Uterus (tissue), 4 donors: ENCODE results near the gene FGF7. TPM values are rescaled to one million over a fixed set of nuclear protein-coding genes. Genes with fewer than 3 reads are reported as not detected.
A peak's percentile ranks its signal among the peaks of the same experiment; 100 is the strongest.
"Not testable (repeated sequence)": the region's sequence is repeated elsewhere in the genome, so short reads cannot be mapped to it uniquely, and the experiment has no call there.

Source experiments
- DNase-seq, 2 donors: peaks; one replicate each; pipeline ENCODE4 v3.0.0-alpha.2; 2019 to 2020
- H3K27ac ChIP-seq, 2 donors: fragments of 200-600 bp; sonication (generic); 1 replicate in 1 of 2; 2 replicates in 1 of 2; pipeline ENCODE4 v1.5.1; 2016 to 2018
- H3K27me3 ChIP-seq, 2 donors: fragments of 200-600 bp; sonication (generic); one replicate each; pipeline ENCODE4 v1.5.1; 2018 to 2019; ENCODE audit warnings: control low read depth in 1 of 2
- H3K36me3 ChIP-seq, 2 donors: fragments of 200-600 bp; sonication (generic); one replicate each; pipeline ENCODE4 v1.5.1; 2019; ENCODE audit warnings: control low read depth in 1 of 2
- H3K4me1 ChIP-seq, 2 donors: fragments of 200-600 bp; sonication (generic); one replicate each; pipeline ENCODE4 v1.5.1; 2018 to 2019; ENCODE audit warnings: control low read depth in 1 of 2
- H3K4me3 ChIP-seq, 2 donors: fragments of 200-600 bp; sonication (generic); 1 replicate in 1 of 2; 2 replicates in 1 of 2; pipeline ENCODE4 v1.5.1; 2018 to 2019; ENCODE audit warnings: mild to moderate bottlenecking in 1 of 2
- H3K9me3 ChIP-seq, 2 donors: fragments of 200-600 bp; sonication (generic); one replicate each; pipeline ENCODE4 v1.5.1; 2019; ENCODE audit warnings: control low read depth in 1 of 2
- CTCF ChIP-seq, 4 experiments: fragments of 200-600 bp in 2 of 4; fragments of 450-650 bp in 2 of 4; sonication (generic) in 2 of 4; IDR thresholded peaks; one replicate each; pipeline ENCODE4 v1.5.1; 2016 to 2019; ENCODE audit warnings: antibody characterized with exemption in 4 of 4, mild to moderate bottlenecking in 2 of 4, moderate library complexity in 1 of 4
- POLR2A ChIP-seq, 2 donors: fragments of 450-650 bp; IDR thresholded peaks; one replicate each; pipeline ENCODE4 v1.6.1; 2016; ENCODE audit warnings: antibody characterized with exemption in 2 of 2, mild to moderate bottlenecking in 1 of 2, moderate library complexity in 1 of 2
- intact Hi-C: fragments of 100-400 bp; cut with DNase I; formaldehyde crosslinking; loops from one replicate; pipeline ENCODE4 v1.15.1; 2023; ENCODE audit warnings: low total_unique reads
- total RNA-seq, 4 donors: library from RNA; depleted of rRNA in 3 of 4; stranded (reverse); fragments of >200 nt in 3 of 4; gene quantifications; one replicate each; pipeline versions ENCODE4 v1.1.0 to v1.2.4, GENCODE V29; 2014 to 2023
- donor health status: DM: yes; HTN: yes; CAD: no.

The FGF7 gene
- total RNA-seq, 4 donors from 2014 or later = 57.6 to 137 (median 102) TPM

GRCh38 chr15:49464522-49464921 is 41.5 kb downstream of the FGF7 start:
- TF ChIP-seq POLR2A (IDR thresholded peaks at IDR 0.05) (no peak), CTCF (IDR thresholded peaks at IDR 0.05) (no peak)
- H3K9me3 ChIP-seq = no peaks in the 10 kb centered on the region
- no peaks in the 10 kb centered on the region for H3K27me3 ChIP-seq
- H3K4me3 ChIP-seq = no peak overlapping the region
- no peaks in the 10 kb centered on the region for H3K36me3 ChIP-seq
- DNase-seq = no peak
- H3K27ac ChIP-seq = peak overlapping the region; percentile 76 to 85
- H3K4me1 ChIP-seq = peaks cover 3 to 8% of the 10 kb centered on the region in 2 donors
- intact Hi-C loops = no loop called here

- TF ChIP-seq CTCF (IDR thresholded peaks at IDR 0.05) = no peak
- no peak for TF ChIP-seq POLR2A (IDR thresholded peaks at IDR 0.05)
- Histone ChIP-seq H3K9me3 (no peaks in the 10 kb centered on the region), H3K27ac (peak overlapping the region; percentile 77 to 85), H3K36me3 (no peaks in the 10 kb centered on the region), H3K4me1 (peaks cover 3 to 10% of the 10 kb centered on the region in 2 donors), H3K4me3 (peak overlapping the region in 1 of 2 donors; percentile 21), H3K27me3 (no peaks in the 10 kb centered on the region)
- DNase-seq = no peak
- intact Hi-C loops = no loop called here
Measured at GRCh38 chr15:49466119-49466518, 43.1 kb downstream of the FGF7 start.

GRCh38 chr15:49467746-49468480 is 44.9 kb downstream of the FGF7 start:
- intact Hi-C loops = no loop called here
- no peak for TF ChIP-seq CTCF (IDR thresholded peaks at IDR 0.05)
- TF ChIP-seq POLR2A (IDR thresholded peaks at IDR 0.05) = no peak
- Histone ChIP-seq H3K27me3 (no peaks in the 10 kb centered on the region), H3K4me3 (no peak overlapping the region), H3K36me3 (no peaks in the 10 kb centered on the region), H3K27ac (peak overlapping the region; percentile 77 to 85), H3K9me3 (no peaks in the 10 kb centered on the region), H3K4me1 (peaks cover 1 to 10% of the 10 kb centered on the region in 2 donors)
- DNase-seq = no peak

GRCh38 chr15:49468481-49468839 is 45.4 kb downstream of the FGF7 start:
- intact Hi-C loops = no loop called here
- no peak overlapping the region for H3K4me3 ChIP-seq

GRCh38 chr15:49471248-49471647 is 48.2 kb downstream of the FGF7 start:
- H3K4me3 ChIP-seq, H3K4me1 ChIP-seq, H3K9me3 ChIP-seq, H3K27me3 ChIP-seq, H3K36me3 ChIP-seq, intact Hi-C loops: not testable (repeated sequence)
- peak in 1 of 2 donors; percentile 29 for DNase-seq
- peak overlapping the region; percentile 71 to 85 for H3K27ac ChIP-seq

More at GRCh38 chr15:49468481-49468839, 45.4 kb downstream of the FGF7 start:
- no peaks in the 10 kb centered on the region for H3K36me3 ChIP-seq
- H3K9me3 ChIP-seq = no peaks in the 10 kb centered on the region
- no peaks in the 10 kb centered on the region for H3K27me3 ChIP-seq
- TF ChIP-seq CTCF (IDR thresholded peaks at IDR 0.05) = no peak
- no peak for TF ChIP-seq POLR2A (IDR thresholded peaks at IDR 0.05)
- peak in 1 of 2 donors; percentile 32 for DNase-seq
- peak overlapping the region; percentile 71 to 85 for H3K27ac ChIP-seq
- peaks cover 0 to 10% of the 10 kb centered on the region in 2 donors for H3K4me1 ChIP-seq
